Stimulated activated CD4-positive, alpha-beta T cell treated with anti-CD3 and anti-CD28 coated beads, Interleukin-4, amount 100 ng/mL, for 4 hours (primary cell): ENCODE data around the gene GMDS.

Experiments
- DNase-seq, 2 experiments: peaks; one replicate each; pipeline ENCODE4 v3.0.0-alpha.2; 2020

The GMDS gene

DNA sequence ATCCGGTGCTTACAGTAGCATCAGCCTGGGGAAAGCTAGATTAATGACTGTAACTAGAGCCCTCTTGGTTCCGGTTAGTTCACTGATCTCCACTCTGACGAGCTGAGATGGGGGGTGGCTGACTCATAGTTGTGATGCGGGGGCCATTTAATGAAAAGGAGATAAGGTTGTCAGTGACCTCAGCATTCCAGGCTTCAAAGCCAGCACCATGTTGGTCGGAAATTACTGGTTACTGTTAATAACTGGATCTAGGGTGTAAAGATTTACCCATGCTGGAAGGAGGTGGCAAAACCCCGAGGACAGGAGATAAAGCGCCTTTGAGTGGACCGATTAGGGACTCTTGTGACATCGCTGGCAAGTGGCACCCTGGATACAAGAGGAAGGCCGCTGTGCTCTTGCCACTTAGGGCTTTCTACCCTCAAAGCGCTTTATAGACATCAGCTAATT is 614.6 kb downstream of the GMDS start:
- DNase-seq: no peak

DNA sequence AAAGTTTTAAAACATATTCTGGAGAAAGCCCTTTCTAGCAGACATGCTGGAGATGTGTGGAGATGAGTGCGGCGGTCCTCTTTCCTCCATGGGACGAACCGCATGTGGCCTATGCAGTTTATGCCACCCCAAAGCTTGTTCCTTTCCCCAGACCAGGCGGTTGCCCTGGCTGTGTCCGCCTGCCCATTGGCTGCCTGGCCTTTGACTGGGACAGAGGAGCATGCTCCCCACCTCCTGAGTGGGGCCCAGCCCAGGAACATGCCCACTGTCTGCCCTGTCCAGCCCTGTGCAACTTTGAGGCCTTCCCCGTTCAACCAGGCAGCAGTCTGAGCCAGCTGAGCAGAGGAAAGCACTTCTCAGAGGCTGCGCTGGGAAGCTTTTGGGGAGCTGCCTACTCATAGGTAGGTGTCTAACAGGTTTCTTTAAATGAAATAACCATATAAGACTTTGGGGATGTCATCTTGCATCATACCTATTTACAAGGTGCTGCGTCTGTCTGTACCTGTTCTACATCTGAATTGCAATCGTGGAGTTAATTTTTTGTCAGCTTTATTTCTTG is 615.1 kb downstream of the GMDS start:
- DNase-seq: no peak

DNA sequence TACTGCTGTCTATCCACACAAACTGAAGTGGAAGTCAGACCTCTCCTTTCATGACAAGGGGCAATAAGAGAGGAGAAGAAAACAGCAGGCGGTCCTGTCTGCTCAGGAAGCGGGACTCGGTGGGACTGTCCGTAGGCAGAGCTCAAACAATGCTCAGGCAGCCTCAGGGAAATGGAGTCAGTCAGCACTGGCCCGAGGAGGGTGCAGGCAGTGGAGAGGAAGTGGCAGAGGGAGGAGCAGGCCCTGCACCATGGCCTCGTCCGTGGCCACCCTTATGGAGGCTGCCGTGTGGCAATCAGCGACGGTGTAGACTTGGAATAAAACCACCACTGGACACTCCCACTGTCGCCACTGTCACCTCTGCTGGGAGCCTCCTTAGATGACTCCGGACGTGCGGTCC is 616.1 kb downstream of the GMDS start:
- no peak for DNase-seq

DNA sequence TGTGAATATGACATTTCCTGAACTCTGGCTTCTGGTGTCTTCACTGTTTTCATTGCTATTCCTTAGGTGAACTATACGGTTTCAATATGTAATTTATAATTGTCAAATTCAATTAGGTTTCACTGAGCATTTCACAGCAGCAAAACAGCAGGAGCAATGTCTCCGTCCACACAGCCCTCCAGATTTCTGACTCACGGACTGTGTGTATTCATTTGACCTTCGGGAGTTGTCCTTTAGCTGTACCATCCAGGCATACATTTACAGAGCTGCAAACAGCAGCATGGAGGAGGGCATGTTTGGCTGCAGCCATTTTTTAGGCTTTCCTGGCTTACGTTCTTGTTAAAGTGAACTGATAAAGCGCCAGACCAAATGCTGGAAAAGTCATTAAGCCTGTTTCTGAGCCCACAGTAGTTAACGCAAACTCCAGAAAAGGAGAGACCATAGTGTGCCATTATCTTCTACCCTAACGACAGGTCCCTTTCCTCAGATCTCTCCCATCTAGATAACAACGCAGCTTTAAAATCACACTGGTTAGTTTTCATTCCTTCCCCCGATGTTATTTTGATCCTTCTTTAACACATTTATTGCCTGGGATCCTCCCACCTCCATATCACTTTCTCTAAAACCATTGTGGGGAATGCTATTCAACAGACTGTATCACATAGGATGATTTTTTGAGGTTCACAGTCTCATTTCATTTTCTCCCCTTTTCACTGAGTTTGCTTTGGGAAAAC is 617.4 kb downstream of the GMDS start:
- DNase-seq: no peak

DNA sequence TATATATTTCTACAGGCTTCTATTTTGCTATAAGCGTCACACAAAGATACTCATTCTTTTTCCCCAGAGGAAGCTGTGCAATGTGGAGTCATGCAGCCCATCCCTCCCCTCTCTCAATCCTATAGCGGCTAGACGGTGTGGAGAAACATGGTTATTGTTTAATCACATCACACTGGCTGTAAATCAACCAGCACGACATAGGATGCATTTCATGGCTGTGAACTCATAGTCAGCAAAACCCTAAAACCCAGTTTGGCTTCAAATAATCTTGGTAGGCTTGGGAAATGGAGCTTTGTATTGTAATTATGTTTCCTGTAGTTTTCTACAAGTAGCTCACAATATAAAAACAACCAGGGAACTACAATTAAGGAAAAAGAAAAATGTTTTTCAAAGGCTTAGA is 618.9 kb downstream of the GMDS start:
- no peak for DNase-seq

DNA sequence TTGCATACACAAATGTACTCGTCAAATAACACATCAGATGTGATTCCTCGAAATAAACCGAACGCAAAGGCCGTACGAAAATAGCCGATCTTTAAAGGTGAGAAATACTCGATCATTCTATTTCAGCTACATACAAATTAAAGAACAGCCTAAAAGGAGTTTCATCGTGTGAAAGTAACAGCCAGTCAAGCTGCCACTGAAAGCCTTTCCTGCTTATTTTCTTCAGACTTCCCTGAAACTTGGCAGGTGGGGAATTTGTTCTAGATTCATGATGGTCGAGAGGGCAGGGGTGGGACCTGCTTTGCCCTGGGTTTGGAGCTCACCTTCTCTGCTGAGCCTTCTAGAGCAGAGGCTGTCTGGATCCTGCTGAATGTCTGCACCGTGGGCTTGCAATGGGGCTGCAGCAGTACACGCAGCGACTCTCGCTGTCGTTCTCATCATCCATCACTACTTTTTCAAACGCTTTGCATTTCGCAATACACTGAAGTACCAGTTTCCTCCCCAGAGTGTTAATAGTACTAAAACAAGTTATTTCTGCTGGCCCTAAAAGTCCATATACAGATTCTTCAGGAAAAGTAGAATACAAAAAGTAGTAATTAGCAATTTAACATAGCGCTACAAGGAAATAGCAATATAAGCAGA is 619.5 kb downstream of the GMDS start:
- DNase-seq: no peak

DNA sequence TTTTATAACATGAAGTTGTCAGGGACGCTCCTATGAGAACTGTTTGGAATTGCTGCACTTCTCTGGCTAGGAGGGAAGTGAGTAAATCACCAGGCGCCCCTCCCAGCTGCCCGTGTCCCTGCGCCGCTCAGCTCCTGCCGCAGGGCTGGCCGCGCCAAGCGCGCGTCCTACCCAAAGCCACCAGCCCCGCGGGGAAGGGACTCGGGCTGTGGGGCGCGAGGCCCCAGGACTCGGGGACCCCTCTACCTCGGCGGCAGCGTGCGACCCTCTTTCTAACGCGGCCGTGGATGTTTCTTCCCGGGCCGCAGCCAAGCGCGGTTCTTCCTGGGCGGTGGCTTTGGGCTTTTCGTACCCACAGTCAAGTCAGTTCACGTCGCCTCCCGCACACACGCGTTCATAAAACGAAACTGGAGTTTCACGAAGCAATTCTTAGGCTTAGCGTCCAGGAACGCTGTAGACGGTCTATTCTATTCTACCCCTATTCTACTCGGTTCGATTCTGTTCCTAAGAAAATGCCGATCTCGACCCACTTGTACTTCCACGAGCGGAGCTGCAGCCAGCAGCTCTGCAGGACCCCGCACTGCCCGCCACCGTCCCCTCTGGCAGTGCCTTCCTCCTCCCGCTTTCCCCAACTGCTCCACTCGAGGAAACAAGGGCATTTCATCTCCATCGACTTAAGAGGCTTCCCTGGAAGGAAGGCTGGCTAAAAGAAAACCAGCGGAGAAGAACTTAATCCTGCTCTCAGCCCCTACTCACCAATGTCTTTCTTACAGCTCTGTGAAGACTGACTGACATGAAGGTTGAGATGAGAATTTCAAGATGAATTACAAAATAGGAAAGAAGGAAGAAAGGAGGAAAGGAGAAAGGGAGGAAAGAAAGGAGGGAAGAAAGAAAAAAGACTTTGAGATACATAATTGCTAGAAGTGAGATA is 620.3 kb downstream of the GMDS start:
- no peak for DNase-seq

DNA sequence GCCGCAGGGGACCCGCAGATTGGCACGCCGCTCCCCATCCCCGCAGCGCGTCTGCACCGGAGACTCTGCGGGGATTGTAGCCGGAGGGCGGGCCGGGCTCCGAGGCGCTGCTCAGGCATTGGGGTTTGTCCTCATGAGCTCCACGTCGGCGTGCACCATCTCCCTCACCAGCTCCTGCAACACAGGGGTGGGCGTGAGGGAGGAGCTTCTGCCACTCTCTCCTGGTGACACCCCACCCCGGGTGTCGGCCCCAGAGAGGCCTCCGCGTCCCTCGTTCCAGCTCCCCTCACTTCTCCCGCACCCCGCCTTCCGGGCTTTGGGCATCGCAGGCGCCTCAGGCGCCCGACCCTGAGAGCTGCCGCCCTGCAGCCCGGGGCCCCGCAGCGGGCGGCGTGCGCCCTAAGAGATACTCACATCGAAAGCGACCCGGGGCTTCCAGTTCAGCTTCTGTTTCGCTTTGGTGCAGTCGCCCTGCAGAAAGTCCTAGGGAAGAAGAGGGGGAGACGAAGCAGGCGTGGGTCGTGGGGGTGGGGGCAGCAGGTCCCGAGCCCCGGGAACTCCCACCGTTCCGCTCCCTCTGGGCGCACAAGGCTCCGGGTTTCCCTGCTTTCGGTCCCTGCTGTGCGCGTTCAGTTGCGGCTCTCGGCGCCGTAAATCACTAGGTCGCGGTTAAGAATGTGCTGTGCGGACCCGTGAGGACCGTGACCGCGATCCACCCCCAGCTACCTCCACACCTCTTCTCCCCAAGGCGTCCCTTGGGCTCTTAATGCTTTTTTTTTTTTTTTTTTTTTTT is 621.2 kb downstream of the GMDS start:
- DNase-seq: no peak

DNA sequence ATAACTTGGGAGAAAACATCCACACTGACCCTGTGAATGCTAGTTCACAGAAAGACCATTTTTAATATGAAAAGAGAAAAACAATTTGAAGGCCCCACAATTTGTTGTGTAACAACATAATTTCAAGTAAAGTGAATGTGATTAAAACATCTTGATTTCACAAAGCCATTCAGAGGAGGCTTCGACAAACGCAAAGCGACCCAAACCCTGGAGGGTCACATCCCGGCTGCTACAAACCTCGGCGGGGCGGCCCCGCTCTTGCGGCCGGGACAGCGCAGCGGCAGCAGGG is 621.7 kb downstream of the GMDS start:
- DNase-seq: no peak

DNA sequence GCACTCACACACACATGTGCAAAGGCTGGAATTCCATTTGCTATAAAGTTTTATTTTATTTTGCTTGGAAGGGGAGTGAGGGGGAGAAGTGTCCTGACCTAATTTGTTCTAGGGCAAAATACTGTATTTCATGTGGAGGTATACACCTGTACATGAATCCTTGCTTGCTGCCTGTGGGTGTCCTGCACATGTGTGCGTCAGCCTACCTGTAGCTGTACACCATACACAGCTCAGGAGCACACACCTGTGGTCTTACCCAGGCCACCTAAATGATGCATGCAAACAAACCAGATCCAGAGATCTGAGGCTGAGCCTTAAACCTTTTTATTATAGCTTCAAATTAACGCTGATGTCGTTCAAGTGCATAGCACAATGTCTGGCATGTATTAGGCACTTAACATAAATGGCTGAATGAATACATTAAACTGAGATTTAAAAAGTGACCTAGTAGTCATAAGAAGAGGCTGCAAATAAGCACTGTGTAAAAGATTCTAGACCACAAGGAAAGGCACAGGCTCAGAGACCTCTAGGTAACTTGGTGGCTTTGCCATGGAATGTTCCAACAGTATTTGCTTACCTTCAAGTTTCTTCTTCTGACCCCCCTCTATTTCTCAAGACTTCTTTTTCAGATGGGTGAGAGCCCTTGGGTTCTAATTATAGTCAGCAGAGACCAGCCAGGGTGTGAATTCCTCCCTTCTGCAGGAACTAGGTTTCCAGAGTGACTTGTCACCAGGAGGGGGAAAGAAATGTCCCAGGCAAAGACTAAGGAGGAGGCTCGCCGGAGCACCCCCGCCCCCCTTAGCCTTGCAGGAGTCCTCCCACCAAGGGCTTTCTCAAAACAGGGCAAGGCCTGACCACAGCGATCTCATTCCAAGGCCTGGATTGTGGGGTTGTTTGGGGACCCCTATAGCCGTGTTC is 622.3 kb downstream of the GMDS start:
- DNase-seq: no peak

DNA sequence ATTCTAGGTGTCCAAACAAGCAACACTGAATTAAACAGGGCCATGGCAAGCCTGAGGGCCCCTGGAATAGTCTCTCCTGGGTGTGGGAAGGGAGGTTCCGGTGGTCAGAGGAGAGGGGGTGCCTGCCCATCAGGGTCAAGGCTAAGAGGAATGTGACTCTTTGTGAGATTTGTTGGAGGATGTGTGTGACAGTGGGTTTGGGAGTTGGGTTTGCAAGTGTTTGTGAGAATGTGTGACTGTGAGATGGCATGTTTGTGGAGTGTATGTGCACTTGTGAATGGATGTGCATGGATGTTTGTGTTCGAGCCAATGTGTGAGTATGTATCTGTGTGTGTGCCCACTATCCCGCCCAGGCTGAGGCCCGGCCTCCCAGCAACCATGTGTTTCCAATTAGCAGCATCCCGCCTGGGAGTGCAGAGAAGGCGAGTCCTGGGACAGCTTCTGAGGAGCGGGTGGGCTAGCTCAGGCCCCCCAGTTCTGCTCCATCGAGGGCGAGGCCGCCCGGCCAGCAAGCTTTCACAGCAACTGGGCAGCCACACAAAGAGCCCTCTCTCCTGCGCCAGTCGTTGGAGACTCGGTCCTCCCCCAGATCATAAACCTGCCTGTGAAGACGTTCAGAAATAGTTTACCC is 623.1 kb downstream of the GMDS start:
- DNase-seq: no peak

DNA sequence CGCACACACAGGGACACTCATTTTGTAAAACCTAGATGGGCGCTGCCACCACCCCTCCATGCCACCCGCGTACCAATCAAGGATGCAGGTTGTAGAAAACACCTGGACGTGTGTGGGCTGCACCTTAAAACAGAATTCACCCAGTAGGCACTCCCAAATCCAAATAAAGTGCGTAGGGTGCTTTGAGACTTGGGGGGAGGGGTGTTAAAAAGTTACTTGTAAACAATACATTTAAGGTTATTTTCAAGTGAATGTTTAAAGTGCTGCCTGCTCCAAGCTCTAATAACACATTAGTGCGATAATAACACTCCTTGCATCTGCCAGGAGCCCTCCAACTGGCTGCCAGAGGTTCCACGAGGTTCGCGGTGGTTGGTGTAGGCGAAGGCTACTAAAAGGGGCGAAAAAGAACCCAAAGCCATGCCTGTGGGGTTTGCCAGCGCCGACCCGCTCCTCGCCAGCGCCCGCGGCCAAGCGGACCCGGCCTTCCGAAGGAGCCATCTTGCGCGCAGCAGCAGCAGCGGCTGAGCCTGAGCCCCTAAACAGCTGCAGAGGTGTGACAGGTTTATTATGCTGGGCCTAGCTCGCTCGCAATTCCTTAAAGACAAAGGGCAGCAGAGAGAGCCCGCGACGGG is 624.2 kb downstream of the GMDS start:
- DNase-seq: no peak

DNA sequence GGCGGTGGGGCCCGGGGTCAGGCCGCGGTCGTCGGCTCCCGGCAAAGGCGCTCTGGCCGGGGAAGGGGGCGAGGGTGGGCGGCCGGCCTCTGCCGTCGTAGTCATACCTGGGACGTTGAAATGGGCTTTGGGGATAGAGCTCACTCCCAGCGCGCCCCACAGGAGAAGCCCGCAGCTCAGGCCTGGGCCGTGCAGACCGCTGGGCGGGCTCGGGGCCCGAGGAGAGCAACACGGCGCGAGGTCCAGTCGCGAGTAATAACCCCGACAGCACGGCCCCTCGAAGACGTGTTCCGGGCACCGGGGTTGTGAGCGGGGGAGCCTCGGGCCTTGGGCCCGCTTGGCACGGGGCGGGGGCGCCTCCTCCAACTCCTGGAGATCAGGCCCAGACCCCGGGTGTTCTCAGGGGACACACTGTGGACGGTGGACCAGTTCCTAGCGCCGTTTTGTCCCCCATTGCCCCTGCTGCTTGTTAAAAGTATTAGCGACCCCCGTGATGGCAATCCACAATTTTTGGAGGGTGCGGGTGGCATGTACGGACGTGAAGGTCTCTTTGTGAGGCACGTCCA is 624.8 kb downstream of the GMDS start:
- no peak for DNase-seq

DNA sequence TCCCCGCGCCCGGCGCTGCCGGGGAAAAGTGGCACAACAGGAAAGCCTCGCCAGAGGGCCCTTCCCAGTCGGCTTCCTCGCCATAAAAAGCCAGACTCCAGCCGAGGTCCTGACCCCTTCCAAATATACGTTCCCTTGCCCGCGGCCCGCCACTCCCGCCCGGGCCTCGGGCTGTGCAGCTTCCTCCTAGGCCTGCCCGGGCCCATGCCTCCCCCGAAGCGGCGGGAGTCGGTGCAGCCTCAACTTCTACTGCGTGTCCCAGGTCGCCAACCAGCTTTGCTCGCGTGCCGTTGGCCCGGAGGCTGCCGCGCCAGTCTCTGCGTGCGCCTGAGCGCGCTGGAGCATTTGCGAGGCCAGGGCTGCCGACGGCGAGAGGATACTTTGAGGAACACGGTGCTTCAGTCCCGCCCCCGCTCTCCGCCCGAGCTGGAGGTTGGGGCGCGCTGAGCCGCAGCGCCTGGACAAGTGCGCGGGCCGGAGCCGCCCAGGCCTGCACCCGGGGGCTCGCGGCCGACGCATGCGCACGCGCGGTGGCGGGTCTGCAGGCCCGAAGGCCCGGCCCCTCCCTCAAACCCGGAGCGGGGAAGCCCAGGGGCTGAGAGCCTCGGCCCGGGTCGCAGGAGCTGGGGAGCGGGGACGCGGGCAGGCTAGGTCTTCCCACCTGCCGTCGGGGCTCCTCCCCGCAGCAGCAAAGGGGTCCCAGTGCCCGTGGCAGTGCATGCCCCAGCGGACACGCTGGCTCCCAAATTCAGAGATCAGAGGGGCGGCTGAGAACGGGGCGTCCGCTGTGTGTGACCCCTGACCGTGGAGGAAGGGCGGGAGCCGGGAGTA is 625.5 kb downstream of the GMDS start:
- DNase-seq: no peak

DNA sequence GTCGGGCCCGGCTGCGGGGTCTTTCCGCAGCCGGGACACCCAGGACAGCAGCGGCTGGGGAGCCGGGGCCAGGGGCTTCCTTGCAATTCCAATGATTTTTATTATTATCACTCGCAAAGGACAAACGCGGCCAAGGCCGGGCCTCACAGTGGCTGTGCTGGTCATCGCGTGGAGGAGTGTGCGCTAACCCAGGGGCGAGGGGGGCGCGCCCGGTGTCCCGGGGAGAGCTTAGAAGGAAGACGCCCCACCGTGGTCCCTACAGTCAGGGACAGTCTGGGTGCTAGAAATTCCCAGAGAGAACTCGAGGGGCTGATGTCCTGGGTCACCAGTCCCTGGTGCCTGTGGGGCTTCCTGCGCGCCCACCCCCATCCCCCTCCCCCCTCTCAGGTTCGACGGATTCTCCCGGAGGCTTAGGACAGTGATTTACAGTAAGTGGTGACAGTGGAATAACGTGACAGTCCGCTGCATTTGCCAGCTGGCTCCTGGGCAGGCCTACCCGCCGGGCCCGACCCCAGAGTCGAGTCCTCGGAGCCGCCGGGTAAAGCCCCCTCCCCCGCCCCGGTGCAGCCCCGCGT is 626.2 kb downstream of the GMDS start:
- no peak for DNase-seq

DNA sequence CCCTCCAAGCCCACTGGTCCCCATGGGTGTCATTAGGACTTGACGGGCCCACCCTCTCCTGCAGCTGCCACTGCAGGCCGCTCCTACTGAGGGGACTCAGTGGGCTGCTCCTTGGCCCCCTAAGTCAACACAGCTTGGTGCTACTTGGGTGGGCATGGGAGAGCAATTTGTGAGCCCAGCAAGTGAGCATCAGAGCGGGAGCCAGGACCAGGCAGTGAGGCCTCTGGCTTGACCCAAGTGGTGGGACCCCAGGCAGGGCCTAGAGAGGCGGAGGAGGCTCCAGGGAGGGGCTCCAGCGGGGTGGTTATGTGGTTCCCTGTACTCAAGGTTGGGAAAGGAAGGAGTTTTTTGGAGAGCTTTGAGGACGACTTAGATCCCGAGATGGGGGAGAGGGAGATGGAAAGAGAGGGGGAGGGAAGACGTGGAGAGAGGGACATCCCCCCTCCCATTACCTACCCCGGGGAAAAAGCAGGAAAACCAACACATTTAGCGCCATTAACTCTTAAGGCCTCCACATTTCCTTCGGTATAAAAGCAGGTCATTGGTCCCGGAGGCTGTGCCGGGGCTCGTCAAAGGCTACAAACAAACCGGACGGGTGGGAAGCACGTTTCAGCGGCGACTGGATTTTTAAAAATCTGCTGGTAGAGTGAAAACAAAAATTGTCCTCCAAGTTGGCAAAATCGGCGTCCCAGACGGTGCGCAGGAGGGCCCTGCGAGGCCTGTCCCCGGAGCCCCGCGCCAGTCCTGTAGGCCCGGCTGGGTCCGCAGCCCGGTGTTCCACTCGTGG is 626.9 kb downstream of the GMDS start:
- no peak for DNase-seq

DNA sequence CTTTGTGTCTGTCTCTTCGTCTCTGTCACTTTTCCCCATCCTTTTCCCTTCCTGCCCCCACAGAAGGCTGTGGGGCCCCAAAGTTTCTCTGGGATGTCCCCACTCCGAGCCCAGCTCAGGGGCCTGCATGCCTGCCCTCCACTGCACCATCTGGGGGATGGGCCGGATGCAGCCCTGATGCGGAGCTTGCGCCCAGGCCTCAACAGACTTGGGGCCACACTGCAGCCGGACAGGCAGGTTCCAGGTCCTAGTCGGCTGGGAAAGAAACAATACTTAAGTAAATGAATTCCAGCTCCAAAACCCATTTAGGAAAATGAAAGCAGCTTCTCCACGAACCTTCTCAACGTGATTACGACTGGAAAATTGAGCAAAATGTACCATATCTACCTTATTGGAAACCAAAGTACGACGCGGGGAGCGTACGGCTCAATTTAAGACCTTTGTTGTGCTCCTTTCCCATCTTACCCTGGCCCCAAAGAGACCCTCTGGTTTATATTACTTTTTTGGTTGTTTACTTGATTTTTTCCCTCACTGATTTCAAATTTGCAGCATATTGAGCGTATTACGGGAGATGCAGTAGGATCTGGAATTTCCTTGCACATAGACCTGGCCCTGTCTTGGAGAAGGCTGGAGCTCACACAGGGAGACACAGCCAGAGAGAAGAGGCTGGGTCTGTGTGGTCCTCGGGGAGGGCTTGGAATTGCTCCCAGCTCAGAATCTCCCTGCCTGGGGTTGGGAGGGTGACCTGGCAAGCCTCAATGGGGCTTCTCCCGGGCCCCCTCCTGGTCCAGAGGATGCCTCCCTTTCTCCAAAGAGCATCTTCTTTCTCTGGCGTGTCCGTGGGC is 627.7 kb downstream of the GMDS start:
- no peak for DNase-seq
